GM12873 (cell line): ENCODE results near the gene PLXNA2.

Source experiments
- TF ChIP-seq, protein P1 (sequence below): IDR thresholded peaks from 2 replicates; pipeline ENCODE4 v1.5.1; 2012; ENCODE audit warnings: low read depth, mild to moderate bottlenecking, moderate library complexity, low read length, control low read depth; ENCODE audit not compliant: insufficient read depth; ENCODE audit errors: missing control alignments

The PLXNA2 gene

DNA sequence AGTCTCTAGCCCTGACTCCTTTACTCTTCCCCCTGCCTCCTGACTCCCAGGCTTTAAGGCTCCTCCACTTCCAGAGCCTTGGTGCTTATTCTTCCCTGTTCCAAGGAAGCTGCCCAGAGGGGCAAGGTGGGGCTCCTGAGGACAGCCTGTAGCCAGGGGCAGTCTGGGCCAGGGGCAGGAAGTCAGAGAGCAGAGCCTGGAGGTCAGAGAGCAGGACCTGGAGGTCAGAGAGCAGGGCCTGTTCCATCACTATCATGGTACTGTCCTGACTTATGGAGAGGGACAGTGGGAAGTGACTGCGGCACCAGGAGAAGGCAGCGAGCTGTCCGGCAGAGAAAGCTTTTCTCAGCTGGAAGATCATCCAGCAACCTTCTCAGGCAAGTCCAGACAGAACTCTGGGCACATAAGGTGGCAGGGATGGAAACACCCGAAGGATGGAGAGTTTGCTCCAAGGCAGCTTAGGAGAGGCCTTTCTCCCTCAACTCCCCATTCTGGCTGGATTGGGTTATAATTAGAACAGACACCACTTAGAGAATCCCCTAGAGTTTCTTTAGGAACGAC, 25.0 kb downstream of the PLXNA2 start:
- TF ChIP-seq, protein P1, sequence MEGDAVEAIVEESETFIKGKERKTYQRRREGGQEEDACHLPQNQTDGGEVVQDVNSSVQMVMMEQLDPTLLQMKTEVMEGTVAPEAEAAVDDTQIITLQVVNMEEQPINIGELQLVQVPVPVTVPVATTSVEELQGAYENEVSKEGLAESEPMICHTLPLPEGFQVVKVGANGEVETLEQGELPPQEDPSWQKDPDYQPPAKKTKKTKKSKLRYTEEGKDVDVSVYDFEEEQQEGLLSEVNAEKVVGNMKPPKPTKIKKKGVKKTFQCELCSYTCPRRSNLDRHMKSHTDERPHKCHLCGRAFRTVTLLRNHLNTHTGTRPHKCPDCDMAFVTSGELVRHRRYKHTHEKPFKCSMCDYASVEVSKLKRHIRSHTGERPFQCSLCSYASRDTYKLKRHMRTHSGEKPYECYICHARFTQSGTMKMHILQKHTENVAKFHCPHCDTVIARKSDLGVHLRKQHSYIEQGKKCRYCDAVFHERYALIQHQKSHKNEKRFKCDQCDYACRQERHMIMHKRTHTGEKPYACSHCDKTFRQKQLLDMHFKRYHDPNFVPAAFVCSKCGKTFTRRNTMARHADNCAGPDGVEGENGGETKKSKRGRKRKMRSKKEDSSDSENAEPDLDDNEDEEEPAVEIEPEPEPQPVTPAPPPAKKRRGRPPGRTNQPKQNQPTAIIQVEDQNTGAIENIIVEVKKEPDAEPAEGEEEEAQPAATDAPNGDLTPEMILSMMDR, result no peak

DNA sequence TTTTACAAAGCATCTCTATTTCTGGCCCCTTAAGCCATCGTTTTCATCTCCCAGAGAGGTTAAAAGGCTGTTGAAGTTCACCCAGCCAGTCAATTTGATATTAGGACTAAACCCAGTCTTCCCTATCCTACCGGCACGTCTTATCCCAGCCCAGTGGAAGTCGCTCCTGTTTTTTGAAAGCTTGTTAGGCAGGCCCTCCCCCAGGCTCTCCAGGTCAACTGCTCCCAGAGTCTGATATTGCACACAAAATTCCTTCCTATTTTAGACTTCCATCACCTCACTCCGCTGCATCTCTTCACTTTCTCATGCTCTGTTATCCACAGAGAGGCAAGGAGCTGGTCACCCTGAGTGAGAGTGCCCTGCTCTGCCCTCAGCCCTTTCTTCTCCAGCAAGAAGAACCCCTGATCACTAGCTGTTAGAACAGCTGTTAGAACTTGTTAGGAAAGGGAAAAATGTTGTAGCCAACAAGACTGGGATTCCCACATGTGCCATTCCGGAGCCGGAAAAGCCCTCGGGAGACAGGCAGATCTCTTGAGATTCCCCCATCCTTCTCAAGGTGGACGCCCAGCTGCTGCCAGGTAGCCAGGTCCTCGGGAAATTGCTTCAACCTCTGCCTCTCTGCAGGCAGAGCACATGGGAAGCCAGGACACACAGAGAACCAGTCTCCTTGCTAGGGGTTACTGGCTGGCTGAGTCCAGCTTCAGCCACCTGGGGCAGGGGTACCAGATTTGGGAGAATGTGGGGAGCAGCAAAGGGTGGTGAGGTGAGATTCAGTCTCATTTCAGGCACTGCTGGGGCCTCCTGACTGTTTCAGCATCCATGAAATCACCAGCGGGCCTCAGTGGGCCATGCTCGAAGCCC, 25.7 kb downstream of the PLXNA2 start:
- TF ChIP-seq, protein P1, result no peak

DNA sequence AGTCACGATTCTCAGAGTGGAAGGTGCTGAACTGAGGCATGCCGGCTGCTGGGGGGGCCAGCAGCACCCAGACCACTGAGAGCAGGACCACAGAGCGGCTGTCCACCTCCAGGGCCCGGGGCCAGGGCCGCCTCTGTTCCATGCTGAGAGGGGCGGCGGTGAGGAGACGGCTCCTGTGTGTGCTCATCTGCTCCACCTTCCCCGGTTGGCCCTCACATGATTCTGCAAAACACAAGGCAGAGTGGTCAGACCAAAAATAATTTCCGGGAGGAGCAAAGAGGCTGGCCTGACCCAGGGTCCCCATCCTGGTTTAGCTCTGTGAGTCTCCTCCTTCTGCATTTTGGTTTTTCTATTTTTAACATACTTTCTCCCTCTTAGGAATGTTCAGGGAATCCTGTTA, 26.4 kb downstream of the PLXNA2 start:
- TF ChIP-seq, protein P1, result no peak

DNA sequence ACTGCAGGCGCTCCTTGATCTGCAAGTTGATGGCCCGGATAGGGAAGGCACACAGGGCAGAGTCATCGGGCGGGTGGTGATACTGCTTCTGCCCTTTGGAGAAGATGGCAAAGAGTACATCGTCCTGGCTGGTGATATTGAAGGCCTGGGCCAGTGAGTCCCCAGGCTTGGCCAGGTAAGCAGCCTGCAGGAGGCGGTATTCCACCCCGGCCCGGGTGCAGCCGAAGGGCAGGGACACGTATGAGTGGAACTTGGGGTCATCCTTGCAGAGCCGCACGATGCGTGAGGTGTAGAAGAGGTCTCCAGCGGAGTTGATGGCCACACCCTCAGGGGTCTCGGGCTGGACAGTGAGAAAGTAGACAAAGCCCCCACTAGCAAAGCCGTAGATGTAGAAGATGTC, 27.4 kb downstream of the PLXNA2 start:
- TF ChIP-seq, protein P1, result no peak

DNA sequence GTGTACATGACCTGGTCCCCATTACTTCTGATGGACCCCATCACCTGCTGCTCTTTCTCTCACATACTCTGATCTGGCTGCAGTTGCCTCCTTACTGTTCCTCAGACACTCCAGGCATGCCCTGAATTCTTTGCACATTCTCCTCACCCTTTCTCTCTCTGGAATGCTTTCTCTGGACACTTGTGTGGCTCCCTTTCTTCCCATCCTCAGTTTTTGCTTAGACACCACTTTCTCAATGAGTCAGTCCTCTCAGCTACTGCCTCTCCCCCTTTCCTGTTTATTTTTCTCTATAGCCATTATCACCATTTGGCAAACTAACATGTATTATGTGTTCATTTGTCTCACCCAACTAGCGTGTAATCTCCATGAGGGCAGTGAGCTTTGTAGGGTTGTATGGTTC, 28.1 kb downstream of the PLXNA2 start:
- TF ChIP-seq, protein P1, result no peak

DNA sequence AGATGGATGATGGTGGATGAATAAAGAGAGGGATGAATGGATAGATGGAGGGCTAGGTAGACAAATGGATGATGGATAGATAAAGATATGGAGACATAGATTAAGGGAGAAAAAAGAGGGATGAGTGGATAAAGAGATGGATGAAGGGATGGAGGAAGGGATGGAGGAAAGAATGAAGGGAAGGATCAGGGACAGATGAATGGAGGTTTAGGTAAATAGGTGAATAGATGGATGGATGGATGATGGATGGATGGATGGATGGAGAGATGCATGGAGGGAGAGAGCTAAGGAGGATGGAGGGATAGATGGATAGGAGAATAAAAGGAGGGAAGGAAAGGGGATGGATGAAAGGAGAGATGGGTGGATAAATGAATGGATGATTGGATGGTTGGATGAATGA, 28.8 kb downstream of the PLXNA2 start:
- TF ChIP-seq, protein P1, result no peak

DNA sequence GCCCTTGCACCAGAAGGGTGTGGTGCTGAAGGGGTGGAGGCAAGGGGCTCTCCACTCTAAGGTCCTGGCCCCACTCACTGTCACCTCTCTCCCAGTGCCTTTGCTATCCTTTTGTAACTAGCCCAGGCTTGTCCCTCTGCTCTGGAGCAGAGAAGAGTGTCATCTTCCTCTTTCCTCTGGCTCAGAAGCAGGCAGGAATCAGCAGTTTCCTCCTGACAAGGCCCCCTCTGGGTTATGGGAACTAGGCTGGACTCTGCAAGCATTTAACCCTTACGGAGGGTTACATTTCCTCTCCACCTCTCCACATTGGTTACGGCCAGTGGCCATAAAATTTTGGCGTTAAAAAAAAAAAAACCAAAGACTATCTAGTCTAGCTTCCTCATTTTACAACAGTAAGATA, 30.4 kb downstream of the PLXNA2 start:
- TF ChIP-seq, protein P1, result no peak
